HepG2 (cell line): ENCODE measurements around the gene RAP1GAP2. TPM values are rescaled to one million over a fixed set of nuclear protein-coding genes. Genes with fewer than 3 reads are reported as not detected.

Experiments
- AGO1 ChIP-seq: fragments of 200-400 bp; formaldehyde crosslinking; IDR thresholded peaks from 2 replicates; pipeline ENCODE4 v1.6.1; 2017; ENCODE audit warnings: mild to moderate bottlenecking, low read depth, low read length, moderate library complexity; ENCODE audit not compliant: poor library complexity, severe bottlenecking
- EP300 ChIP-seq, 3 experiments: sonication (generic) in 1 of 3; formaldehyde crosslinking in 1 of 3; IDR thresholded peaks; 2 replicates each; pipeline versions ENCODE4 v1.5.1 to v1.6.1; 2011 to 2020; ENCODE audit warnings: low read depth in 2 of 3, low read length in 2 of 3, borderline replicate concordance in 1 of 3, improper control_type of control experiment in 1 of 3, mild to moderate bottlenecking in 1 of 3, missing genetic modification reagents in 1 of 3, moderate library complexity in 1 of 3
- IKZF1 ChIP-seq: fragments of 450-650 bp; IDR thresholded peaks from 2 replicates; pipeline ENCODE4 v1.7.1; 2016
- KDM4B ChIP-seq: sonication (generic); formaldehyde crosslinking; IDR thresholded peaks from 2 replicates; pipeline ENCODE4 v1.4.0; 2020; ENCODE audit warnings: missing genetic modification reagents
- PPARG ChIP-seq: conservative IDR thresholded peaks from 2 replicates; pipeline ENCODE4 v1.6.1; 2016; ENCODE audit warnings: missing biosample characterization, missing genetic modification reagents
- SP5 ChIP-seq: IDR thresholded peaks from 2 replicates; pipeline ENCODE4 v1.6.1; 2016; ENCODE audit warnings: low read depth, borderline replicate concordance
- ZNF607 ChIP-seq: sonication (generic); formaldehyde crosslinking; IDR thresholded peaks from 2 replicates; pipeline ENCODE4 v1.5.1; 2020; ENCODE audit warnings: missing genetic modification reagents, mild to moderate bottlenecking, borderline replicate concordance
- ZNF761 ChIP-seq: sonication (generic); formaldehyde crosslinking; conservative IDR thresholded peaks from 2 replicates; pipeline ENCODE4 v1.4.0; 2020; ENCODE audit warnings: mild to moderate bottlenecking, missing genetic modification reagents
- polyA plus RNA-seq, 8 experiments: library from polyadenylated mRNA; depleted of rRNA in 3 of 8; stranded (reverse) in 7 of 8; unstranded in 1 of 8; fragments of >200 nt; fragmentation: Illumina TruSeq in 4 of 8; extraction: Trizol in 4 of 8; gene quantifications; 2 replicates each; pipeline versions ENCODE4 v1.2.1 to v1.2.3, GENCODE V29; 2011 to 2016; ENCODE audit warnings: low read depth in 4 of 8, missing spikeins in 1 of 8, mixed read lengths in 1 of 8; ENCODE audit not compliant: insufficient read depth in 1 of 8
- total RNA-seq, 5 experiments: library from RNA; depleted of rRNA; stranded (reverse); fragments of >200 nt; fragmentation: Illumina TruSeq; extraction: Trizol; gene quantifications; 2 replicates each; pipeline ENCODE4 v1.2.3, GENCODE V29; 2016; ENCODE audit warnings: low read depth in 1 of 5
- TF ChIP-seq, protein P1 (sequence below): sonication (generic); formaldehyde crosslinking; IDR thresholded peaks from 2 replicates; pipeline ENCODE4 v1.4.0; 2020; ENCODE audit warnings: missing genetic modification reagents, mild to moderate bottlenecking, borderline replicate concordance
- TF ChIP-seq, protein P2 (sequence below): sonication (generic); formaldehyde crosslinking; conservative IDR thresholded peaks from 2 replicates; pipeline ENCODE4 v1.4.0; 2020; ENCODE audit warnings: missing genetic modification reagents
- TF ChIP-seq, protein P3 (sequence below): sonication (generic); formaldehyde crosslinking; IDR thresholded peaks from 2 replicates; pipeline ENCODE4 v1.5.0; 2020; ENCODE audit warnings: missing genetic modification reagents
- TF ChIP-seq, protein P4 (sequence below): sonication (generic); formaldehyde crosslinking; IDR thresholded peaks from 2 replicates; pipeline ENCODE4 v1.4.0; 2020; ENCODE audit warnings: mild to moderate bottlenecking, missing genetic modification reagents
- TF ChIP-seq, protein P5 (sequence below): sonication (generic); formaldehyde crosslinking; IDR thresholded peaks from 2 replicates; pipeline ENCODE4 v1.8.0; 2022; ENCODE audit warnings: missing genetic modification reagents, mild to moderate bottlenecking, borderline replicate concordance
- TF ChIP-seq, protein P6 (sequence below): sonication (generic); formaldehyde crosslinking; IDR thresholded peaks from 2 replicates; pipeline ENCODE4 v1.4.0; 2020; ENCODE audit warnings: missing genetic modification reagents

Gene RAP1GAP2
- total and polyA plus RNA-seq, 2 of the 13 experiments (the other 11 are each of a cell fraction or from before 2014, with no cell fraction given), result 10.9 to 12.0 TPM

DNA sequence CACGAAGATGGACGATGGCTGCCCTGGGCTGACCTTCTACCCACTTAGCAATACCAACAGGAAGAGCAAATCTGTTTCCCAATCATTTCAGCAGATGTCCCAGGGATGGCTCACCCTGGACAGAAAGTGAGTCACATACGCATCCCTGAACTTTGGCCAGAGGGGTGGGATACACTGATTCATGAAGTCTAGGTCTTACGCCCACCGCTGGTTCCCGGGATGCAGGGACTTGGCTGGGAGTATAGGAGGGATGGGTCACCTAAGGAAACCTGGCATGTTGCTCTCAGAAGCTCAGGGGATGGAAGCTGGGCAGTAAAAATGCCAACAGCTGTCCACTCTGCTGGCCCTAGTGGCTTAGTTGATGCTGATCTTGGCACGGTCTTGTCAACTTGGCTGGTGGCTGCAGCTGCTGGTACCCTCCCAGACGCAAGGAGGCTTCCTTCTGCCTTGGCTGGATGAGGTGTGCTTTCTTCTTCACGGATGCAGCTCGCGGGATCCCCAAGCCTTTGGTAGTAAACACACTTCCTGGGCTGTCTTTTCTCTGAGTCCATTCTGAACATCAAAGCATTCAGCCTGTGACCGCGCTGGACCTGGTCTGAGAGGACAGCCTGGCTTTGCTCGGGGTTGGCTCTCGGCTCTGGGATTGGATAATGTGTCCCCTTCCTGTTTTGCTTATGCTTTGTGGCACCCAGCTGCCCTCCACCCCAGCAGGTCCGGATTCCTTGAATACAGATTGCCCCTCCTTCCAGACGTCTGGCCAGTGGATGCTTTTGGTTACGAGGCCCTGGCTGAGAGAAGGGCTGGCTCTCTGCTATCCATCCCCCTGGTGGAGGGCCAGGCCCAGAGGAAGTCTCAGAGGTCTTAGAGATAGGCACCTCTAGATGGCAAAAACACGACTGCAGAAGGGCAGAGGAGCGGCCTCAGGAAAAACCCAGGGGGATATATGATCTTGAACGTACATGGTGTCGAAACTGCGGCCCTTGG lies 71.5 kb downstream of the RAP1GAP2 start (continued):
- TF ChIP-seq, protein P1, sequence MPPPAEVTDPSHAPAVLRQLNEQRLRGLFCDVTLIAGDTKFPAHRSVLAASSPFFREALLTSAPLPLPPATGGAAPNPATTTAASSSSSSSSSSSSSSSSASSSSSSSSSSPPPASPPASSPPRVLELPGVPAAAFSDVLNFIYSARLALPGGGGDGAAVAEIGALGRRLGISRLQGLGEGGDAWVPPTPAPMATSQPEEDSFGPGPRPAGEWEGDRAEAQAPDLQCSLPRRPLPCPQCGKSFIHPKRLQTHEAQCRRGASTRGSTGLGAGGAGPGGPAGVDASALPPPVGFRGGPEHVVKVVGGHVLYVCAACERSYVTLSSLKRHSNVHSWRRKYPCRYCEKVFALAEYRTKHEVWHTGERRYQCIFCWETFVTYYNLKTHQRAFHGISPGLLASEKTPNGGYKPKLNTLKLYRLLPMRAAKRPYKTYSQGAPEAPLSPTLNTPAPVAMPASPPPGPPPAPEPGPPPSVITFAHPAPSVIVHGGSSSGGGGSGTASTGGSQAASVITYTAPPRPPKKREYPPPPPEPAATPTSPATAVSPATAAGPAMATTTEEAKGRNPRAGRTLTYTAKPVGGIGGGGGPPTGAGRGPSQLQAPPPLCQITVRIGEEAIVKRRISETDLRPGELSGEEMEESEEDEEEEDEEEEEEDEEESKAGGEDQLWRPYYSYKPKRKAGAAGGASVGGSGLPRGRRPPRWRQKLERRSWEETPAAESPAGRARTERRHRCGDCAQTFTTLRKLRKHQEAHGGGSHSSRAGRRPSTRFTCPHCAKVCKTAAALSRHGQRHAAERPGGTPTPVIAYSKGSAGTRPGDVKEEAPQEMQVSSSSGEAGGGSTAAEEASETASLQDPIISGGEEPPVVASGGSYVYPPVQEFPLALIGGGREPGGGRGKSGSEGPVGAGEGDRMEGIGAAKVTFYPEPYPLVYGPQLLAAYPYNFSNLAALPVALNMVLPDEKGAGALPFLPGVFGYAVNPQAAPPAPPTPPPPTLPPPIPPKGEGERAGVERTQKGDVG (CRISPR knock-in tag), result 0 out of 2 replicates have a peak, but pooled peaks have one; percentile 24
- TF ChIP-seq, protein P2, sequence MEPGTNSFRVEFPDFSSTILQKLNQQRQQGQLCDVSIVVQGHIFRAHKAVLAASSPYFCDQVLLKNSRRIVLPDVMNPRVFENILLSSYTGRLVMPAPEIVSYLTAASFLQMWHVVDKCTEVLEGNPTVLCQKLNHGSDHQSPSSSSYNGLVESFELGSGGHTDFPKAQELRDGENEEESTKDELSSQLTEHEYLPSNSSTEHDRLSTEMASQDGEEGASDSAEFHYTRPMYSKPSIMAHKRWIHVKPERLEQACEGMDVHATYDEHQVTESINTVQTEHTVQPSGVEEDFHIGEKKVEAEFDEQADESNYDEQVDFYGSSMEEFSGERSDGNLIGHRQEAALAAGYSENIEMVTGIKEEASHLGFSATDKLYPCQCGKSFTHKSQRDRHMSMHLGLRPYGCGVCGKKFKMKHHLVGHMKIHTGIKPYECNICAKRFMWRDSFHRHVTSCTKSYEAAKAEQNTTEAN (CRISPR knock-in tag), result no peak
- TF ChIP-seq, protein P3, sequence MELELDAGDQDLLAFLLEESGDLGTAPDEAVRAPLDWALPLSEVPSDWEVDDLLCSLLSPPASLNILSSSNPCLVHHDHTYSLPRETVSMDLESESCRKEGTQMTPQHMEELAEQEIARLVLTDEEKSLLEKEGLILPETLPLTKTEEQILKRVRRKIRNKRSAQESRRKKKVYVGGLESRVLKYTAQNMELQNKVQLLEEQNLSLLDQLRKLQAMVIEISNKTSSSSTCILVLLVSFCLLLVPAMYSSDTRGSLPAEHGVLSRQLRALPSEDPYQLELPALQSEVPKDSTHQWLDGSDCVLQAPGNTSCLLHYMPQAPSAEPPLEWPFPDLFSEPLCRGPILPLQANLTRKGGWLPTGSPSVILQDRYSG (CRISPR knock-in tag), result no peak
- TF ChIP-seq, protein P4, sequence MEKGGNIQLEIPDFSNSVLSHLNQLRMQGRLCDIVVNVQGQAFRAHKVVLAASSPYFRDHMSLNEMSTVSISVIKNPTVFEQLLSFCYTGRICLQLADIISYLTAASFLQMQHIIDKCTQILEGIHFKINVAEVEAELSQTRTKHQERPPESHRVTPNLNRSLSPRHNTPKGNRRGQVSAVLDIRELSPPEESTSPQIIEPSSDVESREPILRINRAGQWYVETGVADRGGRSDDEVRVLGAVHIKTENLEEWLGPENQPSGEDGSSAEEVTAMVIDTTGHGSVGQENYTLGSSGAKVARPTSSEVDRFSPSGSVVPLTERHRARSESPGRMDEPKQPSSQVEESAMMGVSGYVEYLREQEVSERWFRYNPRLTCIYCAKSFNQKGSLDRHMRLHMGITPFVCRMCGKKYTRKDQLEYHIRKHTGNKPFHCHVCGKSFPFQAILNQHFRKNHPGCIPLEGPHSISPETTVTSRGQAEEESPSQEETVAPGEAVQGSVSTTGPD (CRISPR knock-in tag), result no peak
- no peak for TF ChIP-seq ZNF761 (CRISPR knock-in tag)
- peak in 1 of 2 experiments; percentile 59; a peak in 1 of 4 replicates for TF ChIP-seq EP300 (IDR thresholded peaks at IDR 0.05; ENCODE audit: low read depth in 2 of 2, low read length in 2 of 2)
- TF ChIP-seq EP300 (CRISPR knock-in tag; IDR thresholded peaks at IDR 0.05; ENCODE audit: borderline replicate concordance), result peak; percentile 21; the same call in 1 of the 2 replicates
- peak; percentile 98 for TF ChIP-seq PPARG
- TF ChIP-seq SP5, result peak; percentile 57; the same call in 1 of the 2 replicates
- TF ChIP-seq, protein P5, sequence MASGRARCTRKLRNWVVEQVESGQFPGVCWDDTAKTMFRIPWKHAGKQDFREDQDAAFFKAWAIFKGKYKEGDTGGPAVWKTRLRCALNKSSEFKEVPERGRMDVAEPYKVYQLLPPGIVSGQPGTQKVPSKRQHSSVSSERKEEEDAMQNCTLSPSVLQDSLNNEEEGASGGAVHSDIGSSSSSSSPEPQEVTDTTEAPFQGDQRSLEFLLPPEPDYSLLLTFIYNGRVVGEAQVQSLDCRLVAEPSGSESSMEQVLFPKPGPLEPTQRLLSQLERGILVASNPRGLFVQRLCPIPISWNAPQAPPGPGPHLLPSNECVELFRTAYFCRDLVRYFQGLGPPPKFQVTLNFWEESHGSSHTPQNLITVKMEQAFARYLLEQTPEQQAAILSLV, result no peak
- no peak for TF ChIP-seq IKZF1
- no peak for TF ChIP-seq ZNF607 (CRISPR knock-in tag)
- TF ChIP-seq, protein P6, sequence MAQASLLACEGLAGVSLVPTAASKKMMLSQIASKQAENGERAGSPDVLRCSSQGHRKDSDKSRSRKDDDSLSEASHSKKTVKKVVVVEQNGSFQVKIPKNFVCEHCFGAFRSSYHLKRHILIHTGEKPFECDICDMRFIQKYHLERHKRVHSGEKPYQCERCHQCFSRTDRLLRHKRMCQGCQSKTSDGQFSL, result no peak
- no peak for TF ChIP-seq AGO1
- TF ChIP-seq KDM4B (CRISPR knock-in tag), result no peak
